Measurements from ENCODE around the gene DIAPH2. TPM values are rescaled to one million over a fixed set of nuclear protein-coding genes. Genes with fewer than 3 reads are reported as not detected.

Gene DIAPH2
- total and polyA plus RNA-seq, 2 donors (not counting 1 experiment from before 2014, with no cell fraction given), result 4.2 to 32.4 TPM

DNA sequence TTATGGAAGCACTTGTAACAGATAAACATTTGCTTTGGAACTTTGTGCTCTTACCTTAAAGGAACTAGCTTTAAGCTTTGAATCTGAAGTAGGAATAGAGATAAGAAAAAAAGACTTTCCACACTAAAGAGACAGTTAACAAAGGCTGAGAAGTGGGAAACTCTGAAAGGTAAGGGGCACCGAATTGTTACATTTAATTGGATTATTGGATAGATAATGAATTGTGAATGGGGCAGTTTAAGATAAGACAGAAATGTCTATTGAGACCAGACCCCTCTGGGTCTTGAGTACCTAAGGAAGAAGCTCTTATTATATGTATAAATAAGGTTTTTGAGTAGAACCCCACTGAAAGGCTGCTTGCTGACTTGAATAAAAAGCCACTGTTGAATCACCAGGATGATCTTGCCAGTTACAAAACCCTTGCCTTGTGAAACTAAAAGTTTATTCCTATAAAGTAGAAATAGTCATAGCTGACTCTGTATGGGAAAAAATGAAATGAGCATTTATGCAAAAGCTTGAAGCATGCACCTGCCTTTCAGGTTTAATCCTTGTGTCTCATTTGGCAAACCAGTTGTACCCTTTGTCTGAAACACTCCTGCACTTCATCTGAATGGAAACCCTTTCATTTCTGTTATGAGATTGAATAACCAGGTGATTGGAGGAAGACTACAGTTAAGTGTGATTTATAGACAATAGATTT is 622.3 kb downstream of the DIAPH2 start:
- Histone ChIP-seq H3K27me3 (replicated peaks in 1 of 4; ENCODE audit: control extremely low read depth in 1 of 4, control insufficient read depth in 3 of 4, insufficient read depth in 4 of 4, low read length in 3 of 4) (no peaks in the 10 kb centered on the region), H4K20me1 (ENCODE audit: control insufficient read depth, insufficient read depth, low read length, poor library complexity, severe bottlenecking) (no peaks in the 10 kb centered on the region), H3K4me1 (ENCODE audit: control insufficient read depth in 2 of 2, insufficient read depth in 2 of 2, low read length in 2 of 2) (no peaks in the 10 kb centered on the region), H3K4me2 (replicated peaks; ENCODE audit: low read depth, low read length, poor library complexity, severe bottlenecking) (no peak overlapping the region), H3K27ac (ENCODE audit: low read length in 2 of 2) (no peak overlapping the region), H3K79me2 (ENCODE audit: control insufficient read depth, insufficient read depth, low read length) (no peaks in the 10 kb centered on the region), H3K4me3 (ENCODE audit: control extremely low read depth in 1 of 5, extremely low read depth in 1 of 5, insufficient read depth in 1 of 5, low read depth in 2 of 5, low read length in 4 of 5) (no peak overlapping the region), H2AFZ (ENCODE audit: insufficient read depth, low read depth, low read length, poor library complexity, severe bottlenecking) (no peak overlapping the region), H3K9ac (ENCODE audit: low read length) (no peak overlapping the region), H3K9me3 (ENCODE audit: control extremely low read depth in 1 of 3, control insufficient read depth in 2 of 3, insufficient read depth in 1 of 3, low read length in 2 of 3) (no peaks in the 10 kb centered on the region), H3K36me3 (replicated peaks in 1 of 2; ENCODE audit: control extremely low read depth in 1 of 2, control insufficient read depth in 1 of 2, extremely low read depth in 1 of 2, insufficient read depth in 2 of 2, low read length in 1 of 2) (no peaks in the 10 kb centered on the region)
- no peak for DNase-seq
- intact Hi-C loops (cut with micrococcal nuclease), result no loop called here
- no peak for TF ChIP-seq EZH2 (IDR thresholded peaks at IDR 0.05; ENCODE audit: borderline replicate concordance, insufficient read depth, low read depth, low read length, poor library complexity, severe bottlenecking)
- TF ChIP-seq, protein P1, sequence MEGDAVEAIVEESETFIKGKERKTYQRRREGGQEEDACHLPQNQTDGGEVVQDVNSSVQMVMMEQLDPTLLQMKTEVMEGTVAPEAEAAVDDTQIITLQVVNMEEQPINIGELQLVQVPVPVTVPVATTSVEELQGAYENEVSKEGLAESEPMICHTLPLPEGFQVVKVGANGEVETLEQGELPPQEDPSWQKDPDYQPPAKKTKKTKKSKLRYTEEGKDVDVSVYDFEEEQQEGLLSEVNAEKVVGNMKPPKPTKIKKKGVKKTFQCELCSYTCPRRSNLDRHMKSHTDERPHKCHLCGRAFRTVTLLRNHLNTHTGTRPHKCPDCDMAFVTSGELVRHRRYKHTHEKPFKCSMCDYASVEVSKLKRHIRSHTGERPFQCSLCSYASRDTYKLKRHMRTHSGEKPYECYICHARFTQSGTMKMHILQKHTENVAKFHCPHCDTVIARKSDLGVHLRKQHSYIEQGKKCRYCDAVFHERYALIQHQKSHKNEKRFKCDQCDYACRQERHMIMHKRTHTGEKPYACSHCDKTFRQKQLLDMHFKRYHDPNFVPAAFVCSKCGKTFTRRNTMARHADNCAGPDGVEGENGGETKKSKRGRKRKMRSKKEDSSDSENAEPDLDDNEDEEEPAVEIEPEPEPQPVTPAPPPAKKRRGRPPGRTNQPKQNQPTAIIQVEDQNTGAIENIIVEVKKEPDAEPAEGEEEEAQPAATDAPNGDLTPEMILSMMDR (IDR thresholded peaks at IDR 0.05), result no peak
- ChIA-PET CTCF (no interaction called here), POLR2A (no interaction called here)
- Mint-ChIP-seq H3K4me3 (no peak overlapping the region), H3K4me1 (no peaks in the 10 kb centered on the region), H3K27ac (no peak overlapping the region), H3K27me3 (no peaks in the 10 kb centered on the region), H3K9me3 (ENCODE audit: insufficient read depth) (no peaks in the 10 kb centered on the region)
- WGBS (ENCODE audit: insufficient coverage), result no CpG with 5 or more reads among the region's 1 CpG
- no peak for ATAC-seq (ENCODE audit: low read depth)

DNA sequence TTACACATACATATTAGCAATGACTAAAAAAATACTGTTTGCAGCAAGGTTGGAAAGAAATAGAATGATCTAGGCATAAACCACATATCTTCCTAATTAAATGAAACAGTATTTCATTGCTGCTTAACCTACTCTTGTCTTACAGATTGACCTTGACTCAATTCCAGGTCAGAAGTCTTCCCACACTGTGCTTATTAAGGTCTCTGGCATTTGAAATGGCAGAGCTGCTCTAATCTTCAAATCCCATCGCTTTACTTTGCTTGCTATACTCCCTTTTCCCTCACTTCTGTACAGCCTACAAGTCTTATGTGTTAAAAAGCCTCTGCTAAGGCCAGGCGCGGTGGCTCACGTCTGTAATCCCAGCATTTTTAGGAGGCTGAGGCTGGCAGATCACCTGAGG is 623.5 kb downstream of the DIAPH2 start:
- H3K79me2 ChIP-seq (ENCODE audit: control insufficient read depth, insufficient read depth, low read length), result no peaks in the 10 kb centered on the region
- H3K9me3 Mint-ChIP-seq (ENCODE audit: insufficient read depth), result no peaks in the 10 kb centered on the region
- H3K27ac ChIP-seq (ENCODE audit: low read length in 2 of 2), result no peak overlapping the region
- no peak for DNase-seq
- no peak overlapping the region for H3K27ac Mint-ChIP-seq
- H3K4me3 ChIP-seq (ENCODE audit: control extremely low read depth in 1 of 5, extremely low read depth in 1 of 5, insufficient read depth in 1 of 5, low read depth in 2 of 5, low read length in 4 of 5), result no peak overlapping the region
- H3K4me1 Mint-ChIP-seq, result no peaks in the 10 kb centered on the region
- H3K9ac ChIP-seq (ENCODE audit: low read length), result no peak overlapping the region
- H2AFZ ChIP-seq (ENCODE audit: insufficient read depth, low read depth, low read length, poor library complexity, severe bottlenecking), result no peak overlapping the region
- no peaks in the 10 kb centered on the region for H3K36me3 ChIP-seq (replicated peaks in 1 of 2; ENCODE audit: control extremely low read depth in 1 of 2, control insufficient read depth in 1 of 2, extremely low read depth in 1 of 2, insufficient read depth in 2 of 2, low read length in 1 of 2)
- ChIA-PET CTCF (no interaction called here), POLR2A (no interaction called here)
- H3K4me2 ChIP-seq (replicated peaks; ENCODE audit: low read depth, low read length, poor library complexity, severe bottlenecking), result no peak overlapping the region
- ATAC-seq (ENCODE audit: low read depth), result no peak
- intact Hi-C loops (cut with micrococcal nuclease), result no loop called here
- no peaks in the 10 kb centered on the region for H4K20me1 ChIP-seq (ENCODE audit: control insufficient read depth, insufficient read depth, low read length, poor library complexity, severe bottlenecking)
- no peak overlapping the region for H3K4me3 Mint-ChIP-seq
- no peaks in the 10 kb centered on the region for H3K4me1 ChIP-seq (ENCODE audit: control insufficient read depth in 2 of 2, insufficient read depth in 2 of 2, low read length in 2 of 2)
- H3K27me3 Mint-ChIP-seq, result no peaks in the 10 kb centered on the region
- no peaks in the 10 kb centered on the region for H3K9me3 ChIP-seq (ENCODE audit: control extremely low read depth in 1 of 3, control insufficient read depth in 2 of 3, insufficient read depth in 1 of 3, low read length in 2 of 3)
- 100% methylated on average over 1 of the region's 4 CpGs for WGBS (ENCODE audit: insufficient coverage)
- TF ChIP-seq, protein P1 (IDR thresholded peaks at IDR 0.05), result no peak
- TF ChIP-seq EZH2 (IDR thresholded peaks at IDR 0.05; ENCODE audit: borderline replicate concordance, insufficient read depth, low read depth, low read length, poor library complexity, severe bottlenecking), result no peak
- no peaks in the 10 kb centered on the region for H3K27me3 ChIP-seq (replicated peaks in 1 of 4; ENCODE audit: control extremely low read depth in 1 of 4, control insufficient read depth in 3 of 4, insufficient read depth in 4 of 4, low read length in 3 of 4)

Data from B cell (primary cell).